Uterus (tissue), 4 donors: Measurements from ENCODE around the gene PRTN3. TPM values are rescaled to one million over a fixed set of nuclear protein-coding genes. Genes with fewer than 3 reads are reported as not detected.

Experiments used
- DNase-seq, 2 donors: peaks; one replicate each; pipeline ENCODE4 v3.0.0-alpha.2; 2019 to 2020
- H3K27ac ChIP-seq, 2 donors: fragments of 200-600 bp; sonication (generic); 1 replicate in 1 of 2; 2 replicates in 1 of 2; pipeline ENCODE4 v1.5.1; 2016 to 2018
- H3K27me3 ChIP-seq, 2 donors: fragments of 200-600 bp; sonication (generic); one replicate each; pipeline ENCODE4 v1.5.1; 2018 to 2019; ENCODE audit warnings: control low read depth in 1 of 2
- H3K36me3 ChIP-seq, 2 donors: fragments of 200-600 bp; sonication (generic); one replicate each; pipeline ENCODE4 v1.5.1; 2019; ENCODE audit warnings: control low read depth in 1 of 2
- H3K4me1 ChIP-seq, 2 donors: fragments of 200-600 bp; sonication (generic); one replicate each; pipeline ENCODE4 v1.5.1; 2018 to 2019; ENCODE audit warnings: control low read depth in 1 of 2
- H3K4me3 ChIP-seq, 2 donors: fragments of 200-600 bp; sonication (generic); 1 replicate in 1 of 2; 2 replicates in 1 of 2; pipeline ENCODE4 v1.5.1; 2018 to 2019; ENCODE audit warnings: mild to moderate bottlenecking in 1 of 2
- H3K9me3 ChIP-seq, 2 donors: fragments of 200-600 bp; sonication (generic); one replicate each; pipeline ENCODE4 v1.5.1; 2019; ENCODE audit warnings: control low read depth in 1 of 2
- POLR2A ChIP-seq, 2 donors: fragments of 450-650 bp; IDR thresholded peaks; one replicate each; pipeline ENCODE4 v1.6.1; 2016; ENCODE audit warnings: antibody characterized with exemption in 2 of 2, mild to moderate bottlenecking in 1 of 2, moderate library complexity in 1 of 2
- intact Hi-C: fragments of 100-400 bp; cut with DNase I; formaldehyde crosslinking; loops from one replicate; pipeline ENCODE4 v1.15.1; 2023; ENCODE audit warnings: low total_unique reads
- total RNA-seq, 4 donors: library from RNA; depleted of rRNA in 3 of 4; stranded (reverse); fragments of >200 nt in 3 of 4; gene quantifications; one replicate each; pipeline versions ENCODE4 v1.1.0 to v1.2.4, GENCODE V29; 2014 to 2023
- TF ChIP-seq, protein P1 (sequence below), 4 experiments: fragments of 200-600 bp in 2 of 4; fragments of 450-650 bp in 2 of 4; sonication (generic) in 2 of 4; IDR thresholded peaks; one replicate each; pipeline ENCODE4 v1.5.1; 2016 to 2019; ENCODE audit warnings: antibody characterized with exemption in 4 of 4, mild to moderate bottlenecking in 2 of 4, moderate library complexity in 1 of 4
- donor health status: DM: yes; HTN: yes; CAD: no.

PRTN3 gene
- total RNA-seq, 4 donors from 2014 or later, result 2.9 TPM; not detected in 3

DNA sequence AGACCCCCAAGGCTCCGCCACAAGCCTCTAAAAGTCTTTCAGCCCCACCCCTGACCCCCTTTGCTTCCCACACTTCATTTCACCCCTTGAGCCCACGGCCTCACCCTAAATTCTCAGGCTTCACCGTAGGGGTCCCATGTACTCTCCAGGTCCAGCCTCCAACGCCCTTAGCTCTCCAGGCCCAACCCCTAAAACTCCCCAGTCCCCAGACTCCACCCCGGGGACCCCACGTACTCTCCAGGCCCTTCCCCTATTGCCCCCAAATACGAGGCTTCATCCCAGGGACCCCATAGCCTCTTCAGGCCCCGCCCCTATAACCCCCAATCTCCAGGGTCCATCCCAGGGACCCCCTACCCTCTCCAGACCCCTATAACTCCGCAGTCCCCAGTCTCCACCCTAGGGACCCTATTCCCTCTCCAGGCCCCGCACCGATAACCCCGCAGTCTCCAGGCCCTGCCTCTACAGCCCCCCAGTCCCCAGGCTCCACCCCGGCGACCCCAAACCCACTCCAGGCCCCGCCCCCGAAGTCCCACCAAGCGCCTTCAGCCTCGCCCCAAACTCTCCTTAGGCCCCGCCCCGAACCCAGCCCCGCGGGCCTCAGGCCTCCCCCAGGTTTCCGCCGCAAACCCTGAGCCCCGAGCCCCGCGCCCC lies 51.6 kb downstream of the PRTN3 start:
- Histone ChIP-seq H3K9me3 (no peaks in the 10 kb centered on the region), H3K4me1 (no peaks in the 10 kb centered on the region), H3K36me3 (no peaks in the 10 kb centered on the region), H3K27ac (peak overlapping the region; percentile 90 to 93), H3K27me3 (no peaks in the 10 kb centered on the region), H3K4me3 (peak overlapping the region; percentile 70 to 89)
- intact Hi-C loops, result no loop called here
- no peak for DNase-seq
- TF ChIP-seq, protein P1, sequence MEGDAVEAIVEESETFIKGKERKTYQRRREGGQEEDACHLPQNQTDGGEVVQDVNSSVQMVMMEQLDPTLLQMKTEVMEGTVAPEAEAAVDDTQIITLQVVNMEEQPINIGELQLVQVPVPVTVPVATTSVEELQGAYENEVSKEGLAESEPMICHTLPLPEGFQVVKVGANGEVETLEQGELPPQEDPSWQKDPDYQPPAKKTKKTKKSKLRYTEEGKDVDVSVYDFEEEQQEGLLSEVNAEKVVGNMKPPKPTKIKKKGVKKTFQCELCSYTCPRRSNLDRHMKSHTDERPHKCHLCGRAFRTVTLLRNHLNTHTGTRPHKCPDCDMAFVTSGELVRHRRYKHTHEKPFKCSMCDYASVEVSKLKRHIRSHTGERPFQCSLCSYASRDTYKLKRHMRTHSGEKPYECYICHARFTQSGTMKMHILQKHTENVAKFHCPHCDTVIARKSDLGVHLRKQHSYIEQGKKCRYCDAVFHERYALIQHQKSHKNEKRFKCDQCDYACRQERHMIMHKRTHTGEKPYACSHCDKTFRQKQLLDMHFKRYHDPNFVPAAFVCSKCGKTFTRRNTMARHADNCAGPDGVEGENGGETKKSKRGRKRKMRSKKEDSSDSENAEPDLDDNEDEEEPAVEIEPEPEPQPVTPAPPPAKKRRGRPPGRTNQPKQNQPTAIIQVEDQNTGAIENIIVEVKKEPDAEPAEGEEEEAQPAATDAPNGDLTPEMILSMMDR (IDR thresholded peaks at IDR 0.05), result no peak
- no peak for TF ChIP-seq POLR2A (IDR thresholded peaks at IDR 0.05)

- TF ChIP-seq, protein P1 (IDR thresholded peaks at IDR 0.05), result no peak
- TF ChIP-seq POLR2A (IDR thresholded peaks at IDR 0.05), result peak; percentile 72 to 77
- Histone ChIP-seq H3K27me3 (no peaks in the 10 kb centered on the region), H3K4me1 (no peaks in the 10 kb centered on the region), H3K9me3 (no peaks in the 10 kb centered on the region), H3K4me3 (peak within 1 kb of the TSS; percentile 70 to 89), H3K36me3 (no peaks in the 10 kb centered on the region), H3K27ac (peak within 1 kb of the TSS; percentile 90 to 93)
- intact Hi-C loops, result no loop called here
- peak; percentile 90 to 92 for DNase-seq
Observed at GRCh38 chr19:892894-893689, 52.3 kb downstream of the PRTN3 start, which contains the start of the genes MED16 and RNU6-9. MED16 (minus strand) TSS chr19:893187; CDS start chr19:891131, 2,056 bp downstream. RNU6-9 (plus strand) TSS chr19:893484.

DNA sequence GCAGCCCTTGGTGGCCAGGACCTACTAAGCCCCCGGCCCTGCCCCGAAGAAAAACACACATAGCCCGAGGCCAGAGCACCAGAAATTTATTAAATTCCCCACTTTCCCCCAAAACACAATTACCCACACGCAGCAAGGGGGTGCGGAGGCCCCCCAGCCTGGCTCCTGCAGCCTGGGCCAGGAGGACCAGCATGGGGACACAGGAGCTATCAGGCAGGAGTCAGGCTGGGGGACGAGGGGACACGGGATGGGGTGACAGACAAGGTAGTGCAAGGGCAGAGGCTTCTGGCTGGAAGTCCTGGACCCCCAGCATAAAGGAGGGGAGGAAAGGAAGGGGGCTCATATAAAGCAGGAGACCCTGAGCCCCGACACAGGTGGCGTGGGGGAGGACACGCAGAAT lies 55.6 kb downstream of the PRTN3 start:
- H3K27me3 ChIP-seq, result no peaks in the 10 kb centered on the region
- H3K36me3 ChIP-seq, result no peaks in the 10 kb centered on the region
- no peak for TF ChIP-seq POLR2A (IDR thresholded peaks at IDR 0.05)
- TF ChIP-seq, protein P1 (IDR thresholded peaks at IDR 0.05), result no peak
- H3K27ac ChIP-seq, result no peak overlapping the region
- no peaks in the 10 kb centered on the region for H3K4me1 ChIP-seq
- H3K9me3 ChIP-seq, result no peaks in the 10 kb centered on the region
- DNase-seq, result no peak
- intact Hi-C loops, result no loop called here
- no peak overlapping the region for H3K4me3 ChIP-seq

- no peaks in the 10 kb centered on the region for H3K4me1 ChIP-seq
- DNase-seq, result no peak
- H3K9me3 ChIP-seq, result no peaks in the 10 kb centered on the region
- no peaks in the 10 kb centered on the region for H3K36me3 ChIP-seq
- intact Hi-C loops, result no loop called here
- no peak overlapping the region for H3K27ac ChIP-seq
- no peak overlapping the region for H3K4me3 ChIP-seq
- TF ChIP-seq POLR2A (IDR thresholded peaks at IDR 0.05), result no peak
- TF ChIP-seq, protein P1 (IDR thresholded peaks at IDR 0.05), result no peak
- no peaks in the 10 kb centered on the region for H3K27me3 ChIP-seq
Observed at GRCh38 chr19:896999-897398, 56.2 kb downstream of the PRTN3 start.

DNA sequence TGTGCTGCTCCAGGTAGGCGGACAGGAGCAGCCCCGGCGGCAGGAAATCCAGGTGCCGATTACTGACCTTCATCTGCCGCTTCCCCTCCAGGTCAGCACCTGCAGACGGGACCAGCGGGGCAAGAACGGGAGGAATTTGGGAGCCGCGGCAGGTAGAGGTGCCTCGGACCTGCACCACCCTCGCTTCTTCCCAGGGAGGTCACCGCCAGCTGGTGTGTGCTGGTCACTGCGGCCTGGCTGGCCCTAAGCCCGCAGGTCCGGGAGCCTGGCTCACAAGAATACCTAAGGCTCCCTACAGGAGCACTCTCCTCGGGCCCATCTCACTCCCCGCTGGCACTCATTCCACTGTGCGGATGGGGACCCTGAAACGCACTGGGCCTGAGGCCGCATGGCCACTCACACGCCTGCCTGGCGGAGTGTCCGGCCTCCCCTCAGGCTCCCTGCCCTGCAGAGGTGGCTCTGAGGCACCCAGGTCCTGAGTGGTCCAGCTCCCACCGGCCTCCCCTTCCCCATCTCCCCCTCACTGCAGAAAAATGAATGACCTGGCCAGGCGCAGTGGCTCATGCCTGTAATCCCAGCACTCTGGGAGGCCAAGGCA lies 56.7 kb downstream of the PRTN3 start:
- DNase-seq, result no peak
- Histone ChIP-seq H3K4me3 (no peak overlapping the region), H3K36me3 (no peaks in the 10 kb centered on the region), H3K4me1 (no peaks in the 10 kb centered on the region), H3K9me3 (no peaks in the 10 kb centered on the region), H3K27ac (no peak overlapping the region), H3K27me3 (no peaks in the 10 kb centered on the region)
- no peak for TF ChIP-seq POLR2A (IDR thresholded peaks at IDR 0.05)
- TF ChIP-seq, protein P1 (IDR thresholded peaks at IDR 0.05), result no peak
- intact Hi-C loops, result no loop called here
